Ovary (tissue), 3 donors: ENCODE results near the gene ATG3.

ENCODE experiments used
- CTCF ChIP-seq, 3 donors: fragments of 450-650 bp in 2 of 3; fragments of 200-600 bp in 1 of 3; IDR thresholded peaks; one replicate each; pipeline versions ENCODE4 v1.5.1 to v1.8.0; 2016 to 2022; ENCODE audit warnings: antibody characterized with exemption in 3 of 3, mild to moderate bottlenecking in 1 of 3
- EP300 ChIP-seq: sonication (generic); formaldehyde crosslinking; IDR thresholded peaks from one replicate; pipeline ENCODE4 v1.6.1; 2017; ENCODE audit warnings: antibody characterized with exemption
- POLR2A ChIP-seq: fragments of 450-650 bp; IDR thresholded peaks from one replicate; pipeline ENCODE4 v1.6.1; 2017; ENCODE audit warnings: antibody characterized with exemption, mild to moderate bottlenecking, moderate library complexity
- donor health status: DM: no; HTN: no; CAD: no.

DNA sequence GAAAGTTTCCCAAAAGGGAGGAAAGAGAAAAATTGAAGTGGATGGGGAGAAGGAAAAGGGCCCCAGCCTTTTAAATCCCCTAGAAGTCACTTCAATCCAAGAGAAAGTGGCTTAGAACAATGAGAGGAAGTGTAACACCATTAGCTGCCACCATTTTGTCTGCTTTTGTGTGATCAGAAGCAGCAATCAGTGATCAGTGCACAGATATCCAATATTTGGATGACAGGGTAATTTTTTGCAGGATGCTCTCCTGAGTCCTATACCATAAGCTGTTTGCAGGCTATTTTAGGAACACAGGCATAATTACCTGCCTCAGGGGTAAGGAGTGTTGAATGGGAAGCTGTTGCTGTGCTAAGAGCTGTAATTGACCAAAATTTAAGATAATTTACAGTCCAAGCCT lies 31.5 kb upstream of the ATG3 start:
- TF ChIP-seq CTCF (IDR thresholded peaks at IDR 0.05) = no peak
- TF ChIP-seq EP300 = no peak
- no peak for TF ChIP-seq POLR2A
